GM19023 (cell line): ENCODE results near the gene CCDC106.

Source experiments
- ATAC-seq: cut with Tn5 transposase; IDR thresholded peaks from one replicate; pipeline ENCODE4 v1.9.1; 2021; ENCODE audit warnings: mild to moderate bottlenecking, moderate library complexity; ENCODE audit not compliant: unreplicated experiment

The CCDC106 gene

DNA sequence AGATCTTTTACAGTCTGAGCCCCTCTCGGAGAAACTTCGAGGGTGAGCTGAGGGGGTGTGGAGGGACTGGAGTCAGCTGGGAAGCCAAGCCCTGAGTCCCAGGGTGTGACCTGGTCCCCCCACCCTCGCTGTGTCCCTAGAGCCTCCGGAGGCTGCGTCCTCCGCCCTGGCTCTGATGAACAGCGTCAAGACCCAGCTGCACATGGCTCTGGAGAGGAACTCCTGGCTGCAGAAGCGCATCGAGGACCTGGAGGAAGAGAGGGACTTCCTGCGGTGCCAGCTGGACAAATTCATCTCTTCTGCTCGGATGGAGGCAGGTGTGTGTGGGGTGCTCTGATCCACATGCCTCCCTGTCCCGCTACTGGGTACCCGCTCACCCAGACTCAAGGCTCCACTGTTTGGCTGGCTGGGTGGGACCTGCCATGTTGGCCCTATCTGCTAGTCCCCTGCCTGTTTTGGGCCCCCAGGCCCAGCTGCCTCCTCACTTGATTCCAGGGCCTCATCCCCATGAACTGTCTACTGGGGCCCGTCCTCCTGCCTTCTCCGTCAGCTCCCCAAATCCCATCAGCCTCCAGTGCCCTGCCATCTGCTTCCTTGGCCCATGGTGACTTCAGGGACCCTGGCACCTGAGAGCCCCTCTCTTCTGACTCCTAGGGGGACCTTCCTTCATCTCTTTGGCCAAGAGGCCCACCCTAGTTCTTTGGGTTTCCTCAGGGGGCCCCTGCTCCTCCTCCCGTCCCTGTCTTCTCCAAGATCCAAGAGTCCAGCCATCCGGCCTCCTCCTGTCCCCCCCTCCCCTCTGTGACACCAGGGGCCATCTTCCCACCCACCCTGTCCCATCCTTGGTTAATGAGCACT is 1.5 kb downstream of the CCDC106 start:
- ATAC-seq = no peak

DNA sequence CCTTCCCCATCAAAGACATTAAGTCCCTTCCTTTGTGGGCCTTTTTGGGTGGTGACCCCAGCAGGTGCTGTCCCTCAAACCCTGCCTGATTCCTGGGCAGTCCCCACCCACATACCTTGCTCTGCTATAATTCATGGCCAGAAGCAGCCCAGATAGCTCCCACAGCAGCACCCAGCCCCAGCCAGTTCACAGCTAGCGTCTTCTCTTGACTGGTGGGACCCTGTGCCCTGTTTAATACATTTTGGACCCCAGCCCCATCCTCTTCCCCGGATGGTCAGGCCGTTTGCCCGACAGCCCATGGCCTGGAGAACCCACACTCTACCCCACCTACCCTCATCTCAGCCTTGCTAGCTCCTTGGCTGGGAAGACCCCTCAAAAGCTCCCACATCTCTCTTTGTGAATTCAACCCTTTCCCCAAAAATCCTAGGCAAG is 2.1 kb downstream of the CCDC106 start:
- ATAC-seq = no peak

DNA sequence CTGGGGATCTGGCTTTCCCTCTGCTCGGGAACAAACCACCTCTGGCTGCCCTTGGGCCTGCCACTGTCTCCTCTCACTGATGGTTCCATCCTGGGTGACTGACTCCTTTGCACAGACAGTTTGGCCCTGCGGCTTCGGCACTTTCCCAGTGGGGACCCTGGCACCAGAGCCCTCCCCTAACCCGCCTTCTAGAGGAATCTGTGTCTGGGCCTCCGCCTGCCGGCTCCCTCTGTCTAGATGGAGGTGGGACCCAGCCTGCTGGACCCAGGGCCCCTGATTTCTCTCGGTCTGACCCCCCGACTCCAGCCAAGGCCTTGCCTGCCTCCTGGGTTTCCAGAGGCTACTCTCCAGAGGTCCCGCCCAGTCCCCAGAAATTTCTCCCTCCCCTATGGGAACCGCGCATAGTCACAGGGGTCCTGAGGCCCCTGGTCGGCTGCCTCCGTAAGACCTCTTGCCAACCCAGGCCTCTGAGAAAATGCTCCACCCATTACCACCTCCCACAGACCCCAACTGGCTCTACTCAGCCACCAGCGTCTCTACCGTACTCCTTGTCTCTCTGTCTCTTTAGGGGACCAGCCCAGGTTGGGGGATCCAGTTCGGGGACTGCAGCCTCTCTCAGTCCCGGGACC is 2.7 kb downstream of the CCDC106 start:
- no peak for ATAC-seq

DNA sequence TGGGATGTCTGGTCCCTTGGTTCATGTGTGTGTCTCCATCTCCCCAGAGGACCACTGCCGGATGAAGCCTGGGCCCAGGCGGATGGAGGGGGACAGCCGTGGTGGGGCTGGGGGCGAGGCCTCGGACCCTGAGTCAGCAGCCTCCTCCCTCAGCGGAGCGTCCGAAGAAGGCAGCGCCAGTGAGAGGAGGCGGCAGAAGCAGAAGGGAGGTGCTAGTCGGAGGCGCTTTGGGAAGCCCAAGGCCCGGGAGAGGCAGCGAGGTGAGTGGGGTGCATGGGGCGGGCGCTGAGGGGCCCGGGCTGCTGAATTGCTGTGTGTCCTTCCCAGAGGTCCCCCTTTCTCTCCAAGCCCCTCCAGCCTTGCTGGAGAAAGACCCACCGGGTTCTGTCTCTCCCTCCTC is 3.2 kb downstream of the CCDC106 start:
- no peak for ATAC-seq

DNA sequence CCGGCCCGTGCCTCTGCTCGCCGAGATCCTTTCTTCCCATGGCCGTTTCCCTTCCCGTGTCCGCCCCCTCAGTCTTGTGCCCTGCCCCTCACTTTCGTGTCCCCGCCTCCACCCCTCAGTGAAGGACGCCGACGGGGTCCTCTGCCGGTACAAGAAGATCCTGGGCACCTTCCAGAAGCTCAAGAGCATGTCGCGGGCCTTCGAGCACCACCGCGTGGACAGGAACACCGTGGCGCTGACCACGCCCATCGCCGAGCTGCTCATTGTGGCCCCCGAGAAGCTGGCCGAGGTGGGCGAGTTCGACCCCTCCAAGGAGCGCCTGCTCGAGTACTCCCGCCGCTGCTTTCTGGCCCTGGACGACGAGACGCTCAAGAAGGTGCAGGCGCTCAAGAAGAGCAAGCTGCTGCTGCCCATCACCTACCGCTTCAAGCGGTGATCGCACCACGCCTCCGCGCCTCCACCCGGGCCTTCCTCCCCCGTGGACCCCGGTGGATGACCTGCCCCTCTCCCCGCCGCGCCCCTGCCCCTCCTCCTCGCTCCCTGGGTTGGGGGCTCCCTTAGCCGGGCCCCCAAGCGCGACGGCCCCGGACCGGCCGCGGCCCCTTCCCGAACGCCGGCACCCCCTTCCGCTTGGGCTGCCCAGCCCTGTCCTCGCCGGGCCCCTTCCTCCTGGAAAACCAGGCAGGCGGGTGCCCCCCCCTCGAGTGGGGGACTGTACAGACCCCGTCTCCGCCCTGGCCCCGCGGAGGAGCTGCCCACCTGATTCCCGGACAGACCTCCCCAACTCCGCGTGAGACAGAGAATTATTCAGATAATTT is 4.5 kb downstream of the CCDC106 start:
- no peak for ATAC-seq

DNA sequence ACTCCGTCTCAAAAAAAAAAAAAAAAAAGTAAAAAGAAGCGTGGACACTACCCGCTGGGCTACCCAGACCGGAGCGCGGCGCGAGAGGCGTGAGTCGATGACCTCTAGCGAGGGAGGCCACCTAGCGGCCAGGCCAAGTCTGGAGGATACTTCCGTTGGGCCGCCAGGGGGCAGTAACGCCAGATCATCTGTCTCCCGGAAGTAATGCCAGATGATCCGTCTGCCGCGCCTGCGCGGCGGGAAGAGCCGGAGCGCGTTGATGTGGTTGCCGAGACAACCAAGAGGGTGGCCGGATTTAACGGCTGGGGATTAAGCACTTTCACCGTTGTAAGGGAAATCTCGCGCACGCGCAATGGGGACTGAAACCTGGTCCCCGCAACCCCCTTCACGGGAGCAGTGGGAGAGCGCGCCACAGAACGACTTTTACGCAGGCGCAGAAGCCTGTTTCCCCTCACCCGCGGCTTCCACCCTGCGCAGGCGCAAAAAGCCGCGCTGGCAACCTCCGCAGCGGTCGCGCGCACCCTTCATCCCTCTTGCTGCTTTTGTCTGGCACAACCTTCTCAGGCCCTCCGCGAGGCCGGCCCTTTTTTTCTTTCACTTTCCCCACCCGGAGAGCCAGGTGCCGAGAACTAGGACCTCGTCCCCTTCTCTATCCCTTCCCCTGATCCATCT is 5.8 kb downstream of the CCDC106 start:
- ATAC-seq = peak; percentile 45

DNA sequence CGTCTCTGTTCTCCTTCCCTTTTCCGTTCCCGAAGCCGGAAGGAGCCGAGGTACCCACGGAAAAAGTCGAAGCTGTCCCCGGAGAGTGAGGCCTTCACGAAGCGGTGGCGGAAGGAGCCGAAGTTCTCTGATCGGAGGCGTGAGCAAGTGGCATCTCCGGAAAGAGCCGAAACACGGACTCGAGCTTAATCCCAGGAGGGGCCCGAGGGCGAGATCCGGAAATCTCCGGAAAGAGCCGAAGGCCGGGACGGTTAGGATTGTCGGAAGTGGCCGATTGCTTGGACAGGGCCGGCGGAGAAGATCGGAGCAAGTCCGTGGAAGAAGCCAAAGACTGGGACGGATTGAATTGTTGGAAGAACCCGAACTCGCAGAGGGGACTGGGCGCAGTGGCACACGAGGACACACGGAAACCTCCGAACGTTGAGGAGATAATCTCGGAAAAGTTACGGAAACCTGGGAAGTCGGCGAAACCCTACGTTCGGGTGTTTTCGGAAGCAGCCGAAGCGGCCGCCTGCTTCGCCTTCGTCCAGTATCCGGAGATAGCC is 6.4 kb downstream of the CCDC106 start:
- peak; percentile 54 for ATAC-seq

DNA sequence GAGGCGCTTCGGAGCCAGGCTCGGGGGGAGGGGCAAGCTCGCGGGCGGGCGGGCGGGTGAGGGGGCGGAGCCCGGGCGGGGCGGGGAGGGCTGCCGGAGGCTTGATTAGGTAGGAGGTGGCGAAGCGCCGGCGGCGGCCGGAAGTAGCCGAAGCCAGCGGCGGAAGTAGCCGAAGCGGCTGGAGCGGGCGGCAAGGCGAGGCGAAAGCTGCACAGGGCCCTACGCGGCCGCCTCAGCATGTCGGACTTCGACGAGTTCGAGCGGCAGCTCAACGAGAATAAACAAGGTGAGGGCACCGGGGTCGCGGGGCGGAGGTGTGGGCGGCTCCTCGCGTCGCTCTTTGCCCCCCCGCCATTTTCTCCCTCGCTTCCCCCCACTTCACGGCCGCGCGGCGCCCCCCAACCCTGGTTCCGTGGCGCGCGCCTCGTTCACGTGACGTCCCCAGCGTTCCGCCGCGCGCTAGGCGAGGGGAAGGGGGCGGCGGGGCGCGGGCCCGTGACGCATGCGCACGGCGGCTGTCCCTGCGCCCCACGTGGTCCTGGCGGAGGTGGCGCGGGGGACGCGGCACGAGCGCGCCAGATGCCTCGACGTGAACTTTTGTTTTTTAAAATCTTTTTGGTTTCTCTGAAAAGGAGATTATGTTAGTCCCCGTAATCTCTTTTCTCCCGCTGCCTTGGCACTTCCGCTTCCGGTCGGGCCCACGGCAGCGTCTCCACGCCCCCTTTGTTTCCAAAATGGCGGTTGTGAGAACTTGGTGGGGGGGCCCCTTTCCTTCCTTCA is 7.0 kb downstream of the CCDC106 start, which contains the start of gene U2AF2:
TSS of gene U2AF2 (plus strand) at position 168 of the 780 bp plus-strand sequence. CDS start at position 238, 70 bp downstream.
- ATAC-seq = peak; percentile 32

DNA sequence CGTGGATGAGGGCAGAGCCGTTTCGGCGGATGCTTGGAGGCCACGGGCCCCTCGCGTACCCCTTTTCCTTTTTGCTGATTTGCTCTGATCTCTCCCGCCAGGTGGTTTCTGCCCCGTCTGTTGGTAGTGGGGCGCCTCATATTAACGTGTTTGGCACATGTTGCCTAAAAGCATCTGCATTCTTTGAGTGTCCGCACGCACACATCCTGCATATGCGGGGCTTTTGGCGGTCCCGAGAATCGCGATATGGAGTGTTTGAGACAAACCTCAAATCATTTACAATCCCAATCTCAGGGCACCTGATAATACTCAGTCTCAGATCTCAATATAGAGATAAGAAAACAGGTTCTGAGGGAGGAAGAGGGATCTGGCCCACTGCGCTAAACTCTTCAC is 7.6 kb downstream of the CCDC106 start:
- ATAC-seq = no peak

DNA sequence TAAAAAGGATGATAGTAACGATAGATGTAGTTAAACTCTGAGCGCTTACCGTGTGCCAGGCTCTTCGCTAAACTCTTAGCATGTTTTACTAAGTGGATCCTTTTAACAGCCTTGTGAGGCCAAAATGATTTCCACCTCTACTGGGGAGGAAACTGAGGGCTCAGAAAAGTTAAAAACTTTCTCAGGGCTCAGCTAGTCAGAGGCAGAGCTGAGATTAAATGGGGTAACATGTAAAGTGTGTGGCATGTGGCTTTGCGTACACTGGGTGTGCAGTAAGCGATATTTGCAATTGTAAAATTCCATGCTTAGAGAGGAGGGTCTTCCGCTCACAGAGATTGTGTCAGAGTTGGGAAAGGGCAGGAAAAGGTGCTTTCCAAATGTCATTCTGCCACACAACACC is 8.5 kb downstream of the CCDC106 start:
- no peak for ATAC-seq

DNA sequence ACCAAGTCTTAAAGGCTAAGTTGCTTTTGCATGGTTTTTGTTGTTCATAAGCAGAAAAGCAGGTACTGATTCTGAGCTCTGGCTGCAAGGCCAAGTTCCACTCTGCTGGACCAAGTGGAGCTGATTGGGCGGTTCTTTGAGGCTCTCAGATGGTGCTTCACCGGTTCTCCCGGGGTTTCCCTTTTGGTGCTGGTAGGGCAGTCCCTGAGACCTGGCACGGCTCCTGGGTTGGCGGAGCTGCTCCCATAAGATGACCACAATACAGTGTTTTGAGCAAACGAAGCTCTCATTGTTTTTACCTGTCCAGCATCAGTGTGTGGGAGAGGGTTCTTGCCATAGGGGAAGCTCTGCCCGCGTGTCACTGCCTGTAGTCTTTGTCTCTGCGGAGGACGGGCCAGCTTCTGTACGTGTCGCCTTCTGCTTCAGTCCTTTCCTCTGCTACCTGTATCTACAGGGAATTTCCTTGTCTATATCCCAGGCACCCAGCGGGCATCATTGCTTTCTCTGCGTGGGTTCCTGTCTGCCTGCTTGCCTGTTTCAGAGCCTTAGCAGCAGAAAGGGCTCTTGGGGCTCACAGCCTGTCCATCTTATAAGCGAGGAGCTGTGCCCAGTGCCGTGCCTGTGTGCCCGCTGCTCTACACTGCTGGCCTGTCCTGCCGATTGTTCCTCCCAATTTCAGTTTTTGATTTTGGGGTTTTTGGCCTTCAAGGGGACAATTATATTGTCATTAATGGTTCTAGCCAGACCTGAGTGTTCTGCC is 9.2 kb downstream of the CCDC106 start:
- ATAC-seq = no peak

DNA sequence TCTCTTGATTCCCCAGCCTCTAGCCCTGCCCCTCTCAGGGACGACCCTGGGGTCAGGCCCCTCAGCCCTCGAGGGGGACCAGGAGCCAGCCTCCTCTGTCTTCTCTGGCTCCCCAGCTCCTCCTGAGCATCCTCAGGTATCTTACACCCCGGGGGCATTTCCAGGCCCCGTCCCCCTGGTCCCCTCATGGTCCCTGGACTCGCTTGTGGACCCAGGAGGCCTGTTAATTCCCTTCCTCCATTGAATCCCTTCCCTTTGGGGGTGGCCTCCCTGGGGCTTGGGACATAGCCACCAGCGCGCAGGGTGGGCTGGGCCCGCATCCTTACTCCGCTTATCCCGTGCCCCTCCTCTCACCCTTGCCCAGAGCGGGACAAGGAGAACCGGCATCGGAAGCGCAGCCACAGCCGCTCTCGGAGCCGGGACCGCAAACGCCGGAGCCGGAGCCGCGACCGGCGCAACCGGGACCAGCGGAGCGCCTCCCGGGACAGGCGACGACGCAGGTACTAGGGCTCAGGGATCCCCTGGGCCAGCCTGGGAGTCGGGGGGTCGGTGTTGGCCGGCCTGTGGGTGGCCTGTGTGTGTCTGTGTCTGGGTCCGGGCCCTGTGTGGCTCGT is 10.9 kb downstream of the CCDC106 start:
- no peak for ATAC-seq

DNA sequence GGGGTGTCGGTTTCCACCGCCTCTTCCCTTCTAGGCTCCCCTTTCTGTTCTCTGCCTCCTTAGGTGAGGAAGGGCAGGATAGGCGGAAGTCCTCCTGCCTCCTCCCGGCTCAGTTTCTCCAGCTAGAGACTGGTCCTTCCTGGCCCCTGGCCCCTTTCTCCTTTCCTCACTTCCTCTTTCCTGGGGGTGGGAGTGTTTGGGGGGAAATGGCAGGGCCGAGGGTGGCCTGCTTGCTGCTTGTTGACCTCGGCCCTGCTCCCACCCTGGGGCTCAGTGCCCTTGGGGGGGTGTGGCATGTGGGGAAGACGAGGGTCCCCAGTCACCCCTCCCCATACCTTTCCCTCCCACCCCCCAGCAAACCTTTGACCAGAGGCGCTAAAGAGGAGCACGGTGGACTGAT is 11.8 kb downstream of the CCDC106 start:
- no peak for ATAC-seq

DNA sequence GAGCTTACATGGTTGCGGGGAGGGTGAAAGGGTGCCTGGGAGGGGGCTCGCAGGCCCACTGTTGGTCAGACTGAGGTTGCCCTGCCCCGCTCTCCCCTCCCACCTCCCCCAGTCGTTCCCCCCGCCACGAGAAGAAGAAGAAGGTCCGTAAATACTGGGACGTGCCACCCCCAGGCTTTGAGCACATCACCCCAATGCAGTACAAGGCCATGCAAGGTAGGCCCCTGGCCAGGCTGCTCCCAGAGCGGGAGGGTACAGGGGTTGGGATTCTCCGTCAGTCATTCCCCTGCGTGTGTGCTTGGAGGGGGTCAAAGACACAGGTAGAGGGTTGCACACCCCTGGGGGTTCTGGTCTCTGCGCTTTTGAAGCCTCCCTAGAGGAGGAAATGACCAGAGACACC is 12.4 kb downstream of the CCDC106 start:
- no peak for ATAC-seq

DNA sequence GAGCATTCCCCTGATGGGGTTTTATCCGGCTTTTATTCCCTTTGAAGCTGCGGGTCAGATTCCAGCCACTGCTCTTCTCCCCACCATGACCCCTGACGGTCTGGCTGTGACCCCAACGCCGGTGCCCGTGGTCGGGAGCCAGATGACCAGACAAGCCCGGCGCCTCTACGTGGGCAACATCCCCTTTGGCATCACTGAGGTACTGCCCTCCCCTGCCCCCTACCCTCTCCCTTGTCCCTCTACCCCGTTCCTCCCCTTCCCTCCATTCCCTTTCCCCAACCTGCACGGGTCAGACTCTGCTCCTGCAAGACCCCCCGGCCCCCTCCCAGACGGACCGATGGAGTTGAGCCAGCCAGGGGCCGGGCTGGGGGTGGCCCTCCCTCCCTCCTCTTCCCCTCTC is 13.0 kb downstream of the CCDC106 start:
- no peak for ATAC-seq

DNA sequence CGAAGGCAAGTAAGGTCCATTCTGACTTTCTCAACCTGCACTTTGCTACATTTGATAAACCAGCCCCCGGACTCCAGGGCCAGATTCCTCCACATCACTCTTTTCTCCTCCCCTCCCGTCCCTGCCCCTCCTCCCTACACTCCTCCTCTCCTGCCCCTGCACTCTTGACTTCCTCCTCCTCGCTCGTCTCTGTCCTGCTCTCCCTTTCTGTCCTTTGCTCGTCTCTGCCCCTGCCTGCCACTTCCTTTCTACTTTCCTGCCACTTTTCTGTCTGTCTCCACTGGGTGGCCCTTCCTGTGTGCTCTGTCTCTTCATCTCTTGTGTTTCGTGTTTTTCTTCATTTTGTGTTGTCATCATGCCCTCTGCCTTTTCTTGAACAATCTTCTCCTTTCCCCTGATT is 13.8 kb downstream of the CCDC106 start:
- ATAC-seq = no peak

DNA sequence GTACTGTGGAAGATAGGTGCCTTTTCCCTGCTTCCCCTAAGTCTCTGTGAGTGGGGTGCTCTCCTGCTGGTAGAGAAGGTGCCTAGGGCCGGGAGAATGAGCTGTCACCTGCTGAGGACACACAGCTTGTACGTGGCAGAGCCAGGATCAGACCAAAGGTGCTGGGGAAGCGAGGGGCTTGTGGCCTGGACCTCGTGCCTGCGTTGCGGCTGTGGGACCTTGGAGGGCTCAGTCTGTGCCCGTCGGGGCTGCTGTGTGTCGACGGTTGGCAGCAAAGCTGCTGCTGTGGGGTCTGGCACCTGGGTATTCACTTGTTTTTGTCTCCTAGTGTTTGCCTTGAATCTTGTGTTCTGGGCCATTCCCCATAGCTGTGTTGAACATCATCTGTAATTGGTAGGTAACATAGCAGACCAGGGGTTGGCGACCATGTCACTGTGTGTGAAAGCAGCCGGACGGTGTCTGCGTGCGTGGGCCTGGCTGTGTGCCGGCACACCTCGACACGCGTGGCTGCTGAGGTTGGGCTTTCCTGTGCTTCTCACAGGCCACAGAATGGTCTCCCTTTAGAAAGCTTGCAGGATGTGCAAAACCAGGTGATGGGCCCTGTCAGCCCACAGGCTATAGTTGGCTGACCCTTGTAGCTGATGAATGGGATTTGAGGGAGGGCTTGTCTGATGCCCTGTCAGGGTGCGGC is 16.0 kb downstream of the CCDC106 start:
- no peak for ATAC-seq

DNA sequence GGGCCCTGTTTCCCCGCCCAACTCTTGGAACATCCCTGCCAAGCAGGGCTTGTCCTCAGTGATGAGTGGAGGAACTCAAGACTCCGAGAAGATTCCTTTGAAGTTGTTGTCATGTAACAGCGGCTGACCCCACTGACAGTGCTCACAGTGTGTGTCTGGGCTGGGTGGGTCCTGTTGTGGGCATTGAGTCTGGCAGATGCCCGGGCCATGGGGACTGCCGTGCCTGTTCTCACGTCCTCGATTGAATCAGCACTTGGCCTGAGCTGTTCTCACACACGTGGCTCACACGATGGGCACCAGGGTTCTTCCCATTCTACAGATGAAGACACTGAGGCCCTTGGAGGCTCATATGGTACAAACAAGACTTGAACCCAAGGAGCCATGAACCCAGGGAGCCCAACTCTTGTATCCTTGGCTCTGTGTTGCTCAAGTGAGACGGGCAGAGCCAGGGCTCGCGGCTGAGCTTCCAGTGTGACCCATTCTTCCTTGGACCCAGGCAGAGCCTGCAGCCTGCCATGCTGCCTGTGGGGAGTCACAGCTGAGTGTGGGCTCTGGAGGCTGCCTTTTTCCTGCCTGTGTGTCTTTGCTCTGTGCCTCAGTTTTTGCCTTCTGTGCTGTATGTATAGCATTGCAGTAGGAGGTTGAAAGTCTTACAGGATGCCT is 18.5 kb downstream of the CCDC106 start:
- ATAC-seq = no peak
